HG02840 (cell line): ENCODE data around the gene DIAPH1.

Source experiments
- ATAC-seq: cut with Tn5 transposase; IDR thresholded peaks from one replicate; pipeline ENCODE4 v1.9.1; 2021; ENCODE audit warnings: mild to moderate bottlenecking, moderate library complexity, moderate number of reproducible peaks; ENCODE audit not compliant: unreplicated experiment, low FRiP score

The DIAPH1 gene

DNA sequence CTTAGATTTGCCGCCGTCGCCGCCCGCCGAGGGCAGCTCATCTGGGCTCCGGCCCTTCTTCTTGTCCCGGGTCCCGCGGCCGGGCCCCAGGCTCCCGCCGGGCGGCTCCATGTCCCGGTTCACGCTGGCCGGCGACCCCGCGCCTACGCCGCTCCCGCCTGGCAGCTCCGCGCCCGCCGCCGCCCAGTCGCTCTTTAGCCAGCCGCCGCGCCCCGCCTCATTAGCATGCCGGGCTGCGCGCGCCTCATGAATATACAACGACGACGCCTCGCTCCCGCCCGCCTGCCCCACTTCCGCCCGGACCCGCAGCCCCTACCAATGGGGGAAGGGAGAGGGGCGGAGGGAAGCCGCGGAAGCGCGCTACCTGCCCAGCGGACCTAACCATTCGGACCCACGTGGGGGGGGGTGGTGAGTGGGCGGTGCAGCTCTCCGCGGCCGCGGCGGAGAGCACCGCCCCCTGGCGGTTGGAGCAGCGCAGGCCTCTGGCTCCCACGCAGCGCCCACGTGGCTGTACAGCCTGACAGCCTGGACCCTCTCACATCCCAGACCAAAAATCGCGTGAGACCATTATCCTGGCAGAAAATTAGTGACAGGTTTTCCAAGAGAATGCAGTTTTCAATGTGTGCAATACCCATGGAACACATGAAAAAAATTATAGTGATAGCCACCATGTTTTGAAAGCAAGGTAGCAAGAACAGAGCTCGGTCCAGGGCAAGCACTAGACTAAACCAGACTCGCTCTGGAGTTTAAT is at the start of gene DIAPH1:
DIAPH1 (minus strand) TSS at position 197 of the 751 bp plus-strand sequence; CDS start at position 111, 86 bp downstream.
- ATAC-seq: peak; percentile 89

DNA sequence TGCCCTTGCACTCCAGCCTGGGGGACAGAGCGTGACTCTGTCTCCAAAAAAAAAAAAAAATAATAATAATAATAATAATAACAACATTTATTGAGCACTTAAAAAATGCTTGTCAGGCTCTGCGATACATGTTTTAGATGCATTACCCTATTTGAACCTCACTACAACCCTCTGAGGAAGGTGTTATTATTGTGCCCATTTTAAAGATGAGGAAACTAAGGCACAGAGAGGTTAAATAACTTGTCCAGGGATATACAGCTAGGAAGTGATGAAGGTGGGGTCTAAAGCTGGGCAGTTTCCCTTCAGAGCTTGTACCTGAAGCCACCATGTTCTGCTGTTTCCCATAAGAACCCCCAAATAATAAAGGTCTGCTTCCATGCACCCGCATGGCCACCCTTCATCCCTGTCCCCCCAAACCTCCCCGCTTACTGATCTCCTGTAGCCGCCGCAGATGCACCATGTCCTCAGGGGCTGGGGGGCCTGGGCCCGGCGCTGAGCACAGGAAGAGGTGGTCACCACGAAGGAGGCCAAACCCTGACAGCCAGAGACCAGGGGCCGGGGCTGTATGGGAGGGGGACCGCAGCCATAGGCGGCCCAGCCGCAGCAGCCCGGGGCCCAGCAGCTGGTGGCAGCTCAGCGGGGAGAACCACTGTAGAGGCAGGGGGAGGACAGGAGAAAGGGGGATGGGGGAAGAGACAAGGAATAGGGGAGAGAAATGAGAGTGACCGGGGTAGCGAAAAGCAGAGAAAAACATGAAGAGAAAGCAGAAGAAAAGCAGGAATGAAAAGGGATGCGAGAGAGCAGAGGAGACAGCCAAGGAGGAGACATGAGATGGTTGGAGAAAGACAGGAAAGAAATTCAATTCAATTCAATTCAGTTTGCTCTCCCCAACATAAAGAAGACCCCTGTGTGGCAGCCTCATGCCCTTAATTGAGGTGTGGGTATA is 47.5 kb upstream of the DIAPH1 start:
- ATAC-seq: no peak

DNA sequence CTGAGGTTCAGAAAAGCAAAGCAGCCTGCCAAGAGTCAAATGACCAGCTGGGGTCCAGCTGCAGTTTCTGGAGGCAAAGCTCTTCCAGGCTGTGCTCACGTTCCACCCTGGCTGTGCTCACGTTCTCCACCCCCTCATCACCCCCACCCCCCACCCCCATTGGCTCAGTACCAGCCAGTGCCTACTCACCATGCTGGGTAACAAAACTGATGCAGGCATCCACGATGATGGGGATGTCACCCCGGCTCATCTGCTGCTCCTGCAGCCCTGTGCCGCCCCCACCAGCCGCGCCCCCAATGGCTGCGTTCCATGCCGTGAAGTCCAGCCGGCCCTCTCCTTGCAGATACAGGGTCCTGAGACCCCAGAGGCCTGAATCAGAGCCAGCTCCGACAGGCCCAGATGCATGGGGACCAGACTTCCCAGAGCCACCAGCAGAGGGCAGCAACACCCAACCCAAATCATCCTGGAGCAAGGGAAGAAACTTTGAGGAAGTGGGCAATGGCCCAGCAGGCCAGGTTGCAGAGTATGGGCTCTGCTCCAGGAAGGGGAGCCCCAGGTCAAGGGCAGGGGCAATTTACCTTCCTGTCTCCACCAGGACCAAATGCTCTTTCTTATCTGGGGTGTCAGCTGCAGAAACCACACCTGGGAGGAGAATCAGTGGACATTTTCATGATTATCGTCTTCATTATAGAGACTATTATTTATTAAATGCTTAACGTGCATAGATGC is 46.1 kb upstream of the DIAPH1 start:
- peak; percentile 83 for ATAC-seq

DNA sequence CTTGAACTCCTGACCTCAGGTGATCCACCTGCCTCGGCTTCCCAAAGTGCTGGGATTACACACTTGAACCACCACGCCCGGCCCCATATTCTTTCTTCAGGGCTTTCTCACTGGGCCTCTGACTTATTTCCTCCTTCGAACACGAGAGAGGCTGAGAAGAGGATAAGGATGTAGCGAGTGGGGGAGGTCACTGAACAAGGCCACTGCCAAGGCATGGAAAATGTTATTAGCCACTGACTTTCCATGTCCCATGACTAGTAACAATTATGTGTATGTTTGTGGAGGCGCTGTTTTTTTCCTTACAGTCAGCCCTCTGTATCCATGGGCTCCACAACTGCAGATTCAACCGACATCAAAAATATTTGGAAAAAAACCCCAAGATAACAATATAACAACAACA is 44.7 kb upstream of the DIAPH1 start:
- no peak for ATAC-seq

DNA sequence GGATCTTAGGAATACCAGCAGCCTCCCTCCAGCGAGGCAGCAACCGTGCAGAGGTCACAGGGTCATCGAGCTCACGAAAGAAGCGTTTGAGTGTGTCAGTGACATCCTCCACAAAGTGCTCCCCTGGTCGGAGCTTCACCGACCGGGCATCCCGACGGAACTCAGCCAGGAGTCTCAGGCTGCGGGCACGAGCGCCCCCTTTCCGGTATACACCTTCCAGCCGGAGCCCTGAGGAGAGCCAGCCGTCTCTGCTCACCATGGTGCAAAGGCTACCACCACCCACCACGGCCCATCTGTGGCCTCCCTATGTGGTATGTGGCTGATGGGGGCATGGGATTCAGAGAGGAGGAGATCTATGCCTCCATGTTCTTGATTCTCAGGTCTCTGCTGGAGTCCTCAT is 43.2 kb upstream of the DIAPH1 start:
- ATAC-seq: no peak

DNA sequence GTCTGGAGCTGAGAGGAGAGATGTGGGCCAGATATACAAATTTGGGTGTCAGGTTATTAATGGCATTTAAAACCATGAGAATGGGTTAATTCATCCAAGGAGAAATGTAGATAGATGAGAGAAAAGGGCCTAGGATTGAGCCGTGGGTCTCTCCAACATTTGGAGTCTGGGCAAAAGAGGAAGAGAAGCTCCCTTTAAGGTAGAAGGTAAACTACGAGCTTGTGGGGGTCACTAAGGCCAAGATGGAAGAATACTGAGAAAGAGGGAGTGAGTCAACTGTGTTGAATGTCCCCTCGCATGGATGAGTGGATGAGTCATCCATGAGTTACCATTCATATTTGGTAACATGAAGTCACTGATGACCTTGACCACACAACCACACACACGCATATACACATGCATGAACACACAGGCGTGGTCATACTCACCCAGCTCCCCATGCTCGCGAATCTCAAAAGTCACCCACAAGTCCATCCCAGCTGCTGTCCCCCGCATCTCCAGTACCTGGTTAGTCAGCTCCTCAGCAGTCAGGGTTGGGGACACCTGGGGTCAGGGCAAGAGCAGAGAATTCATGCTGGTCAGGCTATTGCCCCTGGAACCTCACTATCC is 39.2 kb upstream of the DIAPH1 start:
- ATAC-seq: no peak

DNA sequence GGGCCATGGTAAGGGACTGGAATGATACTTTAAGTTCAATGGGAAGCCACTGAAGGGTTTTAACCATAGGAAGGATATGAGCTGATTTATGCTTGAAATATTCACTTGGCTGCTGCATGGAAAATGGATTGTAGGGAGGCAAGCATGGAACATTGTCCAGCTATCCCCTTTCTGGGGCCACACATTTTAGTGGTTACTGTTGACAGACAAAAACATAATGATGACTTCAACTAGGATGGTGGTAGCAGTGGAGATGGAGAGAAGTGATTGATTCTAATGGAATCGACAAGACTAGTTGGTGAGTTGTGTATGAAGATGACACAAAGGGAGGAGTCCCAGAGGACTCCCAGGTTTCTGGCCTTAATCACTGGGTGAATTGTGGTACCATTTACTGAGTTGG is 38.6 kb upstream of the DIAPH1 start:
- no peak for ATAC-seq

DNA sequence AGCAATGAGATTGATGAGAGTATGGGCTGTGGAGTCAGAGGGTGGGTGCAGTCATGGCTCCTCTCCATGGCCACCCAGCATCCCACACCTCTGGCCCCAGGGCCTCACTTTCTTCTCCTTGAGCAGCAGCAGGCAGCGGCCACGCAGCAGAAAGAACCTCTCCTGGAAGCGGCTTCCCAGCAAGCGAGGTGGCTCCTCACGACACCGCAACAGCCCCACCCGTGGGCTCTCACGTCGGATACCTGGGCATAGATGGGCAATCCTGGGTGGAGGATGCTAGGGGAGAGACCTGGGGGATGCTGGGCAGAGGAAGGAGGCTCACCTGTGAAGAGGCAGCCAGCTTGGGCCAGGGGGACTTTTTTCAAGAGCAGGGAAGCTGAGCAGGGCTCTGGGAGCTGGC is 37.6 kb upstream of the DIAPH1 start:
- no peak for ATAC-seq

DNA sequence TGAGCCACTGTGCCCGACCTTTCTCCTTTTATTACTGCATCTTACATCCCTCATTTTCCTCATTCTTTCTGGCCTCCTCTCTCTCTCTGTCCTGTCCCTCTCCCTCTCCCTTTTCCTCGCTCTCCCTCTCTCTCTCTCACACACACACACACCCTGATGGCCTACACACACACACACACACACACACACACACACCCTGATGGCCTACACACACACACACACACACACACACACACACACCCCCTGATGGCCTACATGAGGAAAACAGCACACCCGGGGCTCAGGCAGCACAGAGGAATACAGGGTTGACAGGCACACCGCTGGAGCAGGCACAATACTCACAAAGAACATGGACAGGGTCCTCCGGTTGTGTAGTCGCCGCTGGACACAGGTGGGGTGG is 36.2 kb upstream of the DIAPH1 start:
- ATAC-seq: no peak

DNA sequence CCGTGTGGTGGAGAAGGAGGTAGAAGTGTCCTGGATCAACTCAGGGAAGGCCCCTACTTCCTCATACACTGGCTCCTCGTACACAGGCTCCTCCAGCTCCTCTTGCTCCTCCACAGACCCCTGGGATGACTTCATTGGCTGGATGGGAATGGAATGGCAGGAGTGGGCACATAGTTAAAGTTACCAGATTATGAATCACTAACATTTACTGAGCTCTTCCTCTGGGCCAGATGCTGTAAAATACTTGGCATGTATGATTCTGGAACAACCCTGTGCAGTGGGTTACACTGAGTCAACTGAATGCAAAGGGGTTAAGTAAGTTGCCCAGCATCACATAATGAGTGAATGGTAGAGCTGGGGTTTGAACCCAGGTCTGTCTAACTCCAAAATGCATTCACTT is 35.5 kb upstream of the DIAPH1 start:
- ATAC-seq: no peak

DNA sequence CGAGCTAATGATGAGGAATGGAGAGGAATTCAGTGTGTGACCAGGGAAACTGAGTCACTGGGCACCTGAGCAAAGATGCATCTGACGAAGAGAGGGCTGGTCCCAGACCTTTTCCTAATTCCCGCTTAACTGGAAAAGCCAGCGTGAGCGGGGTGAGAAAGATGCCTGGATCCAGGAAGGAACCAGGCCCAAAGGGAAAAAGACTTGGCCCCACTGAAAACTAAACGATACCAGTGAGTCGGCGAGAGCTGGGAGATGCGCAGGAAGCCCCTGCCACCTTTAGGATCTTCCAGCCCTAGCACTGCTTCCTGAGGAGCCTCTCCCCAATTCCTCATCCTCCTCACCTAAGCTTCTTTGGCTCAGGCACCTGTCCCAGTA is 32.9 kb upstream of the DIAPH1 start:
- no peak for ATAC-seq

DNA sequence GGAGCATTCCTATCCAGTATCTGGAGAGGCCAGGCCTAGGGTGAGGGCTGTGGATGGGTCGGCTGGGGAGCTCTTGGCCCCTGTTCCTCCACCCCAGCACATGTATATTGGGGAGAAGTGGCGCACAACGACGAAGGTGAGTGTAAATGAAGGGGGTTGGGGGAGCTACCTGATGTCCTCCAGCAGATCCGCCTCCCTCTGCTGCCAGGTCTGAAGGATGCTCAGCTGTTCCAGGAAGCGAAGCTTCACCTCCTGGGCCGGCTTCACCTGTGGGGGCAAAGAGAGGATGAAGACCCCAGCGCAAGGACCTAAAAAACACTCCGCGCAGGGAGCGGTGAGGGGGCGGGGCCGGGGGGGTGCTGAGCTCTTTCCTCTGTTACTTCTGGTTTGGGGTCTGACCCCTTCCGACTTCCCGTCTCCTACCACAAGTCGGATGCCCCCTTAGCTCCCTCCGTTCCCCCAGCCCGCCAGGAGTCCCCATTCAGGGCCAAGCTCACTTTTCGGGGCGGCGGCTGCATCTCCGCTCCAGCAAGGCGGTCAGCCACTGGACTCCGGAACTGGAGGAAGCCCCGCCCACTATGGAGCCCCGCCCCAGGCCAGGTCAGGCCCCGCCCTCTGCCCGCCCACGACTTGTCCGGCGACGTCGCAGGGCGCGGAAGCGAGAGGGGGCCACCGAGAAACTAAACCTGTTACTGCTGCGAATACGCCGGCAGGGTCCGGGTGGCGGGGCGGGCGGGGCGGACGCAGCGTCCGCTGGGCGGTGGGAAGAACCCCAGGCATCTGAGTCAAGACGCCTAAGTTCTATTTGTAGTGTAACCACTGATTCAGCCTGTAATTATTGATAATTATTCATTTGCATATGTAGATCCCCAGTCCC is 32.3 kb upstream of the DIAPH1 start, which contains the start of gene FCHSD1:
FCHSD1 (minus strand) TSS at position 568 of the 877 bp plus-strand sequence; CDS start at position 518, 50 bp downstream.
- ATAC-seq: peak; percentile 92

DNA sequence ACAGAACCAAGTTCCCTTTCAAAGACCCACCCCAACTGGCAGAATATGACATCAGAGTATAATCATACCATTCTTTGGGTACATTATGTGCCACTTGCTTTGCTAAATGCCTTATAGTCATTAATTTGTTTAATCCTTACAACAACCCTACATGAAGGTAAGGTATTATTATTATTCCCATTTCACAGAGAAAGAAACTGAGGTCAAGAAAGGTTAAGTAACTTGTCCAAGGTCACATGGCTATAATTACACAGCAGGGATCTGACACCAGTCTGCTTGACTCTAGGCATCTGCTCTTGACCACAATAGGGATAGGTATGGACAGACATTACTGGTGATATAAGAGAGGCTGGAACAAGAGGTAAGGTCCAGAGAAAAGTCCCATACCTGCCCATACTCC is 31.2 kb upstream of the DIAPH1 start:
- no peak for ATAC-seq

DNA sequence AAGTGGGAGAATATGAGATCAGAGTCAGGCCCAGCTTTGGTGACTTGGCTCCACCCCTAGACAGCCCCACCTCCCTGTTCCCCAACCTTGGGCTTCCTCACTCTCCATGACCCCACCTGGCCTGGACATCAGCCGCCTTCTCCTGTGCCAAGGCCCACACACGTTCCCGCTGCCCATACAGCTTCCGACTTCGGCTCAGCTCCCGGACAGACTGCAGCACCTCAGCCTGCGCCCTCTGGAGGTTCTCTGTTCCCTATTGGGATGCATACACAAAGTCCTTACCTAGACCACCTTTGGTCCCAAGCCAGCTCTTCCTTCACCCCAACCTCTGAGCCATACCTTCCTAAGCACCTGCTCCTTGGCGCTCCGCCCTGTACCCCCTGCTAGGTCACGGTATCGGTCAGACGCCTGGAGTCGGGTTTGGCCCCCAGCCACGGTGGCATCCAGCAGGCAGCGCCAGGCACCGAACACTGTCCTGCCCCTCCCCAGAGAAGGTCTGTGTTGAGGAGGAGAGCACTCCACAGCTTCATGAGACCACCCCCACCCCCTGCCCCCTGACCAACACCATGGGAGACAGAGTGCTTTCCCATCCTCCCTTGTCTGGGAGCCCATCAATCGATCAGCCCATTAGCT is 30.4 kb upstream of the DIAPH1 start:
- ATAC-seq: no peak

DNA sequence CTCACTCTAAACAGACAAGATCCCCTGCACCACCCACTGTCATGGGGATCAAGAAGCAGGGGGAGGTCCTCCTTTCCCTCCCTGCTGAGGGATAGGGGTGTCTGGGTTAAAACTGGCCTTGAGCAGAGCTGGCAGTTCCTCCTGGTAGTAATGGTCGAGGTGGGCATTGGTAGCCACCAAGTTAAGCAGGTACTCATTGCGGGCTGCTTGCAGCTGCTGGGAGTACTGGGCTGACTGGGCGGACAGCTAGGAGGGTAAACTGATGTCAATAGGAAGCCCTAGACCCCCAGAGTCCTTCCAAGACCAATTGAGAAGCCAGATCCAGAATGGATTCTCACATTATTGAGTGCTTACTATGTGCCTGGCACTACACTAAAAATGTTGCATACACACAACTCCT is 29.1 kb upstream of the DIAPH1 start:
- no peak for ATAC-seq

DNA sequence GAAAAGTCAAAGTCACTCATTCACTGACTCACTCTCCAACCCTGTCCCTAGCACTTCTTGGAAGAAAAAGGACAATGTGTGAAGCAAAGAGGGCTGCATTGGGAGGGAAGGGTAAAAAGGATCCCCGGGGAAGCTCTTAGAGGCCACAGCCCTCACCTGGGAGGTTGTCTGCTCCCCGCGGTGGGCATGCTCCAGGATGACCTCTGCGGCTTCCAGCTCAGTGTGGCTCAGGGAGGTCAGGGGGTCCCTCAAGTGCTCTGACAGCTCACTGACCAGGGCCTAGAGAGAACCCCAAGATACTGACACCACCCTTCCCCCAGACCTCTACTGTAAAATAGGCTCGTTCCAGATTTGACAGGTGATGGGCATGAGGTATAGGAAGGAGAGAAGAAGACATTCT is 28.4 kb upstream of the DIAPH1 start:
- ATAC-seq: no peak

DNA sequence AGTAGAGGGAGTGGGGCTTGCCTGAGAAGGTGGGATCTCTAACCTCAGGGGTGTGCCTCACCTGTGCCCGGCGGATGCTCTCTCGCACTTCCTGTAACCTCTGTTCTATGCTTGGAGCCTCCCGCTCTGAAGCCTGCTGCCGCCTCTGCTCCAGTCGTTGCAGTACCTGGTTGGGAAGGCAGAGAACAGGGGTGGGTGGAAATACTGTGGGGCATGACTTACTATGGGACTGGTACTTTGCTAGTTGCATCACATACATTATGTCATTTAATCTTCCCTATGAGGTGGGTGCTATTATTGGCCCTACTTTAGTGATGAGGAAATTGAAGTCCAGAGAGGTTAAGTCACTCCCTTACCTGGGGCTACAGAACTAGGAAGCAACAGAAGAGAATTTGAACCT is 27.2 kb upstream of the DIAPH1 start:
- ATAC-seq: no peak

DNA sequence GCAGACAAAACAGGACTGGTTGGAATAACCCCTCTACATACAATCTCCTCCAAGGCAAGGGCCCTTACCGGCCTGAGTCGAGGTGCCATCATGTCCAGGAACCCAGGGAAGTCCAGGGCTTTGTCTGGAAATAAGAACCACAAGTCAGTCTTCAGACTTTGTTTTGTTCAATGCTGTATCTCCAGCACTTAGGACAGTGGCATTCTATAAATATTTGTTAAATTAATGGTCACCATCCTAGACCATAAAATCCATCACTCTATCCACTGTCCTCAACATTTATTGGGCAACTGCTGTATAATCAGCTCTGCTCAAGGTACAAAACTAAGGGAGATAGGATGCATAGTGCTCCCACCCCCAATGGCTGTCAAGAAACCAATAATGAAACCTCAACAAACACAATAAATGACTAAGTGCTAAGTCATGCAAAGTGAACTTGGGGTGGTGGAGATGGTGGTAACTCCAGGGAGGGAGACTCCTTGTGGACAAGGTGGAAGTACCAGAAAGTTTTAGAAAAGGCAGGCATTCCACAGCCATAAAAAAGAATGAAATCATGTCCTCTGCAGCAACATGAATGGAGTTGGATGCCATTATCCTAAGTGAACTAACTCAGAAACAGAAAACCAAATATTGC is 23.0 kb upstream of the DIAPH1 start:
- peak; percentile 41 for ATAC-seq

DNA sequence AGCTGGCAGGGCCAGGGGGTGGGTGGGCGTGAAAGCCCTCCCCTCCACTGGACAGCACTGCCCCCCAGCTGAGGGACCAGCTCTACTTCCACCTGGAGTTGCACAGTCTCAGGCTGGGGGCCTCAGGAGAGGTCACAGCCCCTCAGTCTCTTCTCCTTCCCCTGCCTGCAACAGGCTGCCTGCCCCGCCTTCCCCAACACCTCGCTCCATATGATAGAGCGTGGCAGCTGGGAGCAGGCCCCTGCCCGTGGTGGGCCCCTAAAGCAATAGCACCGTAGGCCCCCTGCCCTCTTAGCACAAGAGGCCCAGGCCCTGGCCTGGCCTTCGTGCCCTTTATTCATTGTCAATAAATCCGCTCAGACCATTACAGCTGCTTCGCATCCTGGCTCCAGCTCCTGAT is 21.9 kb upstream of the DIAPH1 start:
- ATAC-seq: no peak
